GM19324 (cell line): ENCODE measurements around the gene TENT4B.

Source experiments
- ATAC-seq: cut with Tn5 transposase; IDR thresholded peaks from one replicate; pipeline ENCODE4 v1.9.1; 2021; ENCODE audit warnings: mild to moderate bottlenecking, moderate library complexity; ENCODE audit not compliant: unreplicated experiment, low FRiP score

The TENT4B gene

GRCh38 chr16:50192386-50193050, 39.4 kb downstream of the TENT4B start:
- ATAC-seq, result no peak

GRCh38 chr16:50193594-50193993, 40.5 kb downstream of the TENT4B start:
- ATAC-seq, result no peak

- no peak for ATAC-seq
These were observed 42.2 kb downstream of the TENT4B start for GRCh38 chr16:50195276-50195675.

DNA sequence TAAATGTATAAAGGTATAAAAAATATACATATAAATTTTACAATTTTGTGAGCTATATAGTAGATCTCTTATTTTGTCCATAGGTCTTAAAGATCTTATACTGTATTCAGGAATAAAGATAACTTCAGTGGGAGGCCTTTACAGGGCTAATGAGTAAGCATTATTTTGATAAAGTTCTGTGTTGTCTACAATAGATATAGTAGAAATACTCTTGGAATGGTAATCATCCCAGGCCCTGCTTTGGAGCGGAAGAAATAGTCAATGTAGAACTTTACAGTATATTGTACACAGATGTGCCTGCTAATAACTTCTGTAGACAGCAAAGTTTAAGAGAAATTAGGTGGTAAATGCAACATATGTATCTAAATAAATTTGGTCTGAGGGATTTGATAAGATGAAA, 42.6 kb downstream of the TENT4B start:
- no peak for ATAC-seq

DNA sequence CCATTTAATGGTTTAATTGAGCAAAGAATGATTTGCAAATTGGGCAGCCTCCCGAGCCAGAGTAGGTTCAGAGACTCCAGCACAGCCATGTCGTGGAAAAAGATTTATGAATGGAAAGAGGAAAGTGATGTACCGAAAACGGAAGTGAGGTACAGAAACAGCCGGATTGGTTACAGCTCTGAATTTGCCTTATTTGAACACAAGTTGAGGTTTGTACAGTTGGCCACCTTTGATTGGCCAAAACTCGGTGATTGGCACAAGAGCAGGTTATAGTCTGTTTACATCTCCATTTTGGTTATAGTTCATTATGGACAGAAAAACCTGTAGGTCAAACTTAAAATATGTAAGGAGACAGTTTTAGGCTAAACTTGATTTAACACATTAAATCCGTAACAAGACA, 44.5 kb downstream of the TENT4B start:
- ATAC-seq, result no peak

GRCh38 chr16:50198802-50199403, 45.8 kb downstream of the TENT4B start:
- ATAC-seq, result no peak

- no peak for ATAC-seq
These were observed 48.7 kb downstream of the TENT4B start for GRCh38 chr16:50201787-50202186.

GRCh38 chr16:50202926-50203624, 50.0 kb downstream of the TENT4B start:
- ATAC-seq, result no peak

- no peak for ATAC-seq
These were observed 50.6 kb downstream of the TENT4B start for GRCh38 chr16:50203681-50204080.

DNA sequence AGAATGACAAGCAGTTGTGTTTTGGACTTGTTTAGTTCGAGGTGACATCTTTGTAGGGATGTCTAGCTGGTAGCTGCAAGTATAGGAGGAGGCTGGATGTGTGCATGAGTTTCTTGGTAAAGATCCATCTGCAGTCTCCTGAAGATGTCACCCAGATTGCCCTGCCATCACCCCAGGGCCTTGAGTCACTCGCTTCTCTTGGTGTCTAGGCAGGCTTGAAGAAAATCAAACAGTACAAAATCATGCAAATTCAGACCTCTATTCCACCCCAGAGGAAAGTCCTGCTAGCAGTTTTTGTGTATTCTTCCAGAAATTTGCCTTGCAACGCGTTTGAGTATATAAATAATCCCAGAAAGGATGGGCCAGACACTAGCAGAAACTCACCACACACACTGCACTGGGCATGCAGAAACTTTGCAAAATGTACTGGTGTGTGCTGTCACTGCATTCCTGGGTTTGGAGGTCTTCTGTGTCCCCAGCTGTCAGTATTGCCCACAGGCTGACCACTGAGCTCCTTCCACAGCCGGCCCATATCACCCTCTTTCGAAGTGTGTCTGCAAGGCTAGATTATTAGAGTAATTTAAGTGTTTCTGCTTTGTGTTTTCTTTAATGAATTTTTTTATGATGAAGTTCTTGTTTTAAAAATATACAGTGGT, 51.5 kb downstream of the TENT4B start:
- ATAC-seq, result no peak

GRCh38 chr16:50207652-50208051, 54.5 kb downstream of the TENT4B start:
- no peak for ATAC-seq

- ATAC-seq, result no peak
These were observed 55.4 kb downstream of the TENT4B start for GRCh38 chr16:50208460-50208931.

- ATAC-seq, result no peak
These were observed 56.6 kb downstream of the TENT4B start for GRCh38 chr16:50209546-50210265.

- peak; percentile 79 for ATAC-seq
These were observed 57.3 kb downstream of the TENT4B start for GRCh38 chr16:50210266-50211038.

DNA sequence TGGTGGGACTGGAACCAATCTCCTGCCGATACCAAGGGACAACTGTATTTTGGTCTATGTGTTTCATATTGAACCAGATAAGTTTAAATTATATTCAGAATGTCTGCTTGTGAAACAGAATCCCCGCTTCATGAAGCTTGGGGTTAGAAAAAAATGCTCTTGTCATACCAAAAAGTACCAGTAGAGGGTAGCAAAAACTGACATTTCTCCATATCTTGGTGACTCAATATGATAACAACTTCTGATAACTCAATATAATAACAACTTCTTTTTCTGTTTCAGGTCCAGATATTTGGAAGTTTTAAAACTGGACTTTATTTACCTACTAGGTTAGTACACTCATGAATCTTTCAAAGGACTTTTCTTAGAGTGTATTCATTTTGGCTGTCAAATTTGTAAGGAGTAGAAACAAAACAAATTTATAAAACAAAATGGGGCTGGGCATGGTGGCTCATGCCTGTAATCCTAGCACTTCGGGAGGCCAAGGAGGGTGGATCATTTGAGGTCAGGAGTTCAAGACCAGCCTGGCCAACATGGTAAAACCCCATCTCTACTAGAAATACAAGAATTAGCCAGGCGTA, 60.9 kb downstream of the TENT4B start:
- no peak for ATAC-seq

DNA sequence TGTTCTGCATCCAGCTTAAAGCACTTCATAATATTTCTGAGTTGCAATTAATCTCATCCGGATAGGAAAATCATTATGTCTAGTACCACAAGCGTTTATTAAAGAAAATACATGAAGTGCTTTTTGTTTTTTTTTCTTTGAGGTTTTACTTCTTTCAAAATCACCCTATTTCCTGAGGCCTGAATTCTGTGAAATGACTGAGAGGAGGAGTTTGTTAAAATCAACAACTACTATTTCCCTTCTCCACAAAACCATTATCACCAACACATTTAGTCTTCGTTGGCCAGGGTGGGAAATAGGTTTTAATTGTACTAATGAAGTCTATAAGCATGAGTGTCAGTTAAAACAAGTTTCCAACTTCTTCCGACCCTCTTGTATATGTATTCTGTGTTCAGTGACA, 62.6 kb downstream of the TENT4B start:
- ATAC-seq, result no peak

- ATAC-seq, result no peak
These were observed 63.1 kb downstream of the TENT4B start for GRCh38 chr16:50216231-50216630.

DNA sequence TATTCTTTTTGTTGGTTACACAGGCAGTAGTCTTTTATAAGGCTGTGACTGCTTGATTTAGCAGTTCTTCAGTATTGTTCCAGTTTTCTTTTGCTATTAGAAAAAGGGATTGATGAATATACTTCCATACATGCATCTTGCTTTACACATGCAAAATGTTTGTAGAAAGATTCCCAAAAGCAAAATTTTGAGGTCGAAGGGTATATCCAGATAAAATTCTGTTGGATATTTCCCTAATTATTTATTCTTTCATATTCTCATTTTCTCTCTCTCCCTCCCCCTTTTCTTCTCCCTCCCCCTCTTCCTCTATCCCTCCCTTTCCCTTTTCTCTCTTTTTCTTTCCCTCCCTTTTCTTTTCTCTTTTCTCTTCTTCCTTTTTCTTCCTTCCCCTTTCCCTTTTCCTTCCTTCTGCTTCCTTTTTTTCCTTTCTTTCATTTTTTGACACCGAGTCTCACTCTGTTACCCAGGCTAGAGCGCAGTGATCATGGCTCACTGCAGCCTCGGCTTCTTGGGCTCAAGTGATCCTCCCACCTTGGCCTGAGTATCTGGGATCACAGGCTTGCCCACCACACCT, 66.4 kb downstream of the TENT4B start:
- no peak for ATAC-seq

DNA sequence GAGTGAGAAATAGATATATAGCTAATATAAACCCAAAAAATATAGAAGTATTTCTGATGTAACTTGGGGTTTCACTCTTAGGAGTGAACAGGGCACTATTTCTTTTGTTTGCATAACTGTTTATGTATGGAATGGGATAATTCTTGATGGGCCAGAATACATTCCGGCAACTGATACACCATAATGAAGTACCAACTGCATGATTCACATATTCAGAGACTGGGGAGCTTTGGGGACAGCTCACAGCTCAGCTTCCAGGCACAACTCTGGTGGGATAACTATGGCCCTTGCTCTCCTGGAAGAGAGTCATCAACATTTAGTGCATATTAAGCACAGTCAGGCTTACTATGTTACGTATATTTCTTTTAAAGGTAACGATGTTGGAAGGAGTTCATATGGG, 71.2 kb downstream of the TENT4B start:
- ATAC-seq, result no peak
